HepG2 (cell line): ENCODE data around the gene SV2B. TPM values are rescaled to one million over a fixed set of nuclear protein-coding genes. Genes with fewer than 3 reads are reported as not detected.

ENCODE experiments used
- ATAC-seq: fragments of 200-7000 bp; cut with Tn5 transposase; 3 replicates; pipeline ENCODE4 v1.9.1; 2020; ENCODE audit warnings: mild to moderate bottlenecking, moderate library complexity
- BruUV-seq: library from RNA; stranded (reverse); fragments of 400-500 nt; replicated peaks from 2 replicates; lab custom pipeline; 2021; lab: Mats Ljungman, UMichigan
- CTCF ChIA-PET: fragments of 300-600 bp; formaldehyde crosslinking; extraction: SDS; loops from one replicate; lab custom pipeline; 2021; ENCODE audit warnings: low total read pairs, inconsistent platforms, low intra/inter-chr PET ratio; lab: Yijun Ruan, JAX
- POLR2A ChIA-PET: fragments of 350-600 bp; sonication (Branson Sonifier 250); formaldehyde crosslinking; loops from one replicate; lab custom pipeline; 2020; ENCODE audit warnings: antibody characterized with exemption, inconsistent platforms; lab: Yijun Ruan, JAX
- DNase-seq: peaks from one replicate; pipeline ENCODE4 v3.0.0-alpha.2; 2015; ENCODE audit warnings: low spot score
- FAIRE-seq: peaks from 3 replicates; lab custom pipeline; 2011; peaks lifted over from hg19 to GRCh38; lab: Jason Lieb, UNC
- H2AFZ ChIP-seq: one replicate; pipeline ENCODE4 v1.6.1; 2011; ENCODE audit warnings: low read length, inconsistent platforms
- H3K27ac ChIP-seq: fragments of 300-600 bp; 3 replicates; pipeline ENCODE4 v1.8.0; 2011; ENCODE audit warnings: mixed run types, mild to moderate bottlenecking, mixed read lengths, low read length, inconsistent platforms; ENCODE audit not compliant: insufficient read depth; ENCODE audit errors: extremely low read length
- H3K27me3 ChIP-seq, 2 experiments: fragments of 200-600 bp in 1 of 2; 2 replicates in 1 of 2; 3 replicates in 1 of 2; pipeline versions ENCODE4 v1.6.0 to v1.8.0; 2011; ENCODE audit warnings: low read length in 2 of 2, mild to moderate bottlenecking in 2 of 2, moderate library complexity in 2 of 2, inconsistent platforms in 1 of 2; ENCODE audit not compliant: insufficient read depth in 2 of 2, control insufficient read depth in 1 of 2
- H3K36me3 ChIP-seq, 2 experiments: fragments of 200-600 bp in 1 of 2; replicated peaks in 1 of 2; 2 replicates in 1 of 2; 3 replicates in 1 of 2; pipeline versions ENCODE4 v1.5.1 to v1.8.0; 2011; ENCODE audit warnings: low read length in 2 of 2, inconsistent platforms in 1 of 2; ENCODE audit not compliant: insufficient read depth in 2 of 2, control insufficient read depth in 1 of 2
- H3K4me1 ChIP-seq: 2 replicates; pipeline ENCODE4 v1.5.1; 2012; ENCODE audit warnings: low read length, inconsistent platforms; ENCODE audit not compliant: insufficient read depth
- H3K4me2 ChIP-seq: 2 replicates; pipeline ENCODE4 v1.6.0; 2011; ENCODE audit warnings: low read depth, low read length, inconsistent platforms
- H3K4me3 ChIP-seq, 3 experiments: fragments of 200-600 bp in 1 of 3; sonication (generic), shearing (Covaris generic) in 1 of 3; replicated peaks in 1 of 3; 2 replicates each; pipeline ENCODE4 v1.5.1; 2011 to 2016; ENCODE audit warnings: low read length in 3 of 3, inconsistent platforms in 2 of 3, low read depth in 2 of 3, mild to moderate bottlenecking in 2 of 3, control low read depth in 1 of 3, mixed read lengths in 1 of 3; ENCODE audit not compliant: insufficient read depth in 1 of 3
- H3K79me2 ChIP-seq: one replicate; pipeline ENCODE4 v1.6.1; 2011; ENCODE audit warnings: low read length, inconsistent platforms; ENCODE audit not compliant: insufficient read depth
- H3K9ac ChIP-seq: 2 replicates; pipeline ENCODE4 v1.6.0; 2011; ENCODE audit warnings: mild to moderate bottlenecking, low read depth, low read length, inconsistent platforms; ENCODE audit not compliant: insufficient read depth
- H3K9me3 ChIP-seq: 2 replicates; pipeline ENCODE4 v1.5.1; 2012; ENCODE audit warnings: mild to moderate bottlenecking, low read length
- H4K20me1 ChIP-seq: 2 replicates; pipeline ENCODE4 v1.6.0; 2011; ENCODE audit warnings: inconsistent platforms, mild to moderate bottlenecking, low read length, moderate library complexity; ENCODE audit not compliant: insufficient read depth
- HDAC1 ChIP-seq: sonication (generic); formaldehyde crosslinking; IDR thresholded peaks from 2 replicates; pipeline ENCODE4 v1.5.1; 2020; ENCODE audit warnings: mild to moderate bottlenecking, missing genetic modification reagents
- HDAC6 ChIP-seq: fragments of 200-600 bp; sonication (generic); IDR thresholded peaks from 2 replicates; pipeline ENCODE4 v1.7.0; 2017; ENCODE audit warnings: mild to moderate bottlenecking, antibody characterized with exemption, low read length, low read depth
- IKZF1 ChIP-seq: fragments of 450-650 bp; IDR thresholded peaks from 2 replicates; pipeline ENCODE4 v1.7.1; 2016
- MAFF ChIP-seq: IDR thresholded peaks from 2 replicates; pipeline ENCODE4 v1.6.1; 2011; ENCODE audit warnings: low read depth, low read length, improper control_type of control experiment
- MAFK ChIP-seq, 2 experiments: IDR thresholded peaks in 1 of 2; conservative IDR thresholded peaks in 1 of 2; 2 replicates each; pipeline ENCODE4 v1.6.1; 2011; ENCODE audit warnings: improper control_type of control experiment in 2 of 2, low read length in 2 of 2
- NKX3-1 ChIP-seq: sonication (generic); formaldehyde crosslinking; IDR thresholded peaks from 2 replicates; pipeline ENCODE4 v1.5.0; 2020; ENCODE audit warnings: missing genetic modification reagents
- ZFP1 ChIP-seq: IDR thresholded peaks from 2 replicates; pipeline ENCODE4 v1.6.1; 2016
- ZNF792 ChIP-seq: IDR thresholded peaks from 2 replicates; pipeline ENCODE4 v1.6.1; 2016
- WGBS: methylation state at CpG from one replicate; pipeline ENCODE4 v1.1.6; 2017; ENCODE audit warnings: low lambda C conversion rate; 5-methylcytosine and 5-hydroxymethylcytosine counted together
- in situ Hi-C: cut with HindIII; loops from 2 replicates; pipeline ENCODE4 v1.10.0; 2017; ENCODE audit warnings: low pct_unique_long_range_greater_than_20kb; ENCODE audit not compliant: extremely low pct_ligation_motif_present
- intact Hi-C: fragments of 100-400 bp; cut with micrococcal nuclease; formaldehyde crosslinking; loops from one replicate; pipeline ENCODE4 v1.10.0; 2022; ENCODE audit not compliant: unreplicated experiment
- polyA plus RNA-seq, 8 experiments: library from polyadenylated mRNA; depleted of rRNA in 3 of 8; stranded (reverse) in 7 of 8; unstranded in 1 of 8; fragments of >200 nt; fragmentation: Illumina TruSeq in 4 of 8; extraction: Trizol in 4 of 8; gene quantifications; 2 replicates each; pipeline versions ENCODE4 v1.2.1 to v1.2.3, GENCODE V29; 2011 to 2016; ENCODE audit warnings: low read depth in 4 of 8, missing spikeins in 1 of 8, mixed read lengths in 1 of 8; ENCODE audit not compliant: insufficient read depth in 1 of 8
- total RNA-seq, 5 experiments: library from RNA; depleted of rRNA; stranded (reverse); fragments of >200 nt; fragmentation: Illumina TruSeq; extraction: Trizol; gene quantifications; 2 replicates each; pipeline ENCODE4 v1.2.3, GENCODE V29; 2016; ENCODE audit warnings: low read depth in 1 of 5
- TF ChIP-seq, protein P1 (sequence below): IDR thresholded peaks from 2 replicates; pipeline ENCODE4 v1.6.1; 2012; ENCODE audit warnings: low read depth, low read length, improper control_type of control experiment
- TF ChIP-seq, protein P2 (sequence below): sonication (generic); formaldehyde crosslinking; IDR thresholded peaks from 2 replicates; pipeline ENCODE4 v1.8.1; 2023; ENCODE audit warnings: mild to moderate bottlenecking, inconsistent platforms, moderate library complexity, missing genetic modification reagents, borderline replicate concordance
- TF ChIP-seq, protein P3 (sequence below): sonication (generic); formaldehyde crosslinking; IDR thresholded peaks from 2 replicates; pipeline ENCODE4 v1.4.0; 2020; ENCODE audit warnings: mild to moderate bottlenecking, missing genetic modification reagents

The SV2B gene
- total and polyA plus RNA-seq, 2 of the 13 experiments (the other 11 are each of a cell fraction or from before 2014, with no cell fraction given), result not detected

DNA sequence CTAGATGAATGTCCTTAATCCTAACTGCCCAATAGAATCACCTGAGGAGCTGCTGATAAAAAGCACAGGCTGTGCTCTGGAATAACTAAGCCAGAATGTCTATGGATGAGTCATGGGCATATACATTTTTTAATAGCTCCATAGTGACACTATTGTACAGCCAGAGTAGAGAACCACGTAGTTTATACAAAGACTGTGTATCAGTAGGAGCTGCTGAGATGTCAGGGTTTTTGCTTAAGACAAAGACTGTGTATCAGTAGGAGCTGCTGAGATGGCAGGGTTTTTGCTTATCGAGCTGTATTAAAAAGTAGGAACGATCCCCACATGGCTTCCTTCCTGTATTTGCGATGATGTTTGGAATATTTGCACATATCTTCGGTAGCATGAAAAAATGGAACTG is 137.4 kb downstream of the SV2B start (continued):
- no peak for TF ChIP-seq HDAC1
- no peak for TF ChIP-seq ZFP1 (CRISPR knock-in tag)
- TF ChIP-seq ZNF792, result no peak
- TF ChIP-seq, protein P1, sequence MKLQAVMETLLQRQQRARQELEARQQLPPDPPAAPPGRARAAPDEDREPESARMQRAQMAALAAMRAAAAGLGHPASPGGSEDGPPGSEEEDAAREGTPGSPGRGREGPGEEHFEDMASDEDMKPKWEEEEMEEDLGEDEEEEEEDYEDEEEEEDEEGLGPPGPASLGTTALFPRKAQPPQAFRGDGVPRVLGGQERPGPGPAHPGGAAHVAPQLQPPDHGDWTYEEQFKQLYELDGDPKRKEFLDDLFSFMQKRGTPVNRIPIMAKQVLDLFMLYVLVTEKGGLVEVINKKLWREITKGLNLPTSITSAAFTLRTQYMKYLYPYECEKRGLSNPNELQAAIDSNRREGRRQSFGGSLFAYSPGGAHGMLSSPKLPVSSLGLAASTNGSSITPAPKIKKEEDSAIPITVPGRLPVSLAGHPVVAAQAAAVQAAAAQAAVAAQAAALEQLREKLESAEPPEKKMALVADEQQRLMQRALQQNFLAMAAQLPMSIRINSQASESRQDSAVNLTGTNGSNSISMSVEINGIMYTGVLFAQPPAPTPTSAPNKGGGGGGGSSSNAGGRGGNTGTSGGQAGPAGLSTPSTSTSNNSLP, result no peak
- TF ChIP-seq HDAC6, result no peak
- TF ChIP-seq, protein P2, sequence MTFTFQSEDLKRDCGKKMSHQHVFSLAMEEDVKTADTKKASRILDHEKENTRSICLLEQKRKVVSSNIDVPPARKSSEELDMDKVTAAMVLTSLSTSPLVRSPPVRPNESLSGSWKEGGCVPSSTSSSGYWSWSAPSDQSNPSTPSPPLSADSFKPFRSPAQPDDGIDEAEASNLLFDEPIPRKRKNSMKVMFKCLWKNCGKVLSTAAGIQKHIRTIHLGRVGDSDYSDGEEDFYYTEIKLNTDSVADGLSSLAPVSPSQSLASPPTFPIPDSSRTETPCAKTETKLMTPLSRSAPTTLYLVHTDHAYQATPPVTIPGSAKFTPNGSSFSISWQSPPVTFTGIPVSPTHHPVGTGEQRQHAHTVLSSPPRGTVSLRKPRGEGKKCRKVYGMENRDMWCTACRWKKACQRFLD, result no peak
- TF ChIP-seq IKZF1, result no peak
- TF ChIP-seq NKX3-1 (CRISPR knock-in tag), result no peak
- TF ChIP-seq, all 625 proteins: peak for 0

DNA sequence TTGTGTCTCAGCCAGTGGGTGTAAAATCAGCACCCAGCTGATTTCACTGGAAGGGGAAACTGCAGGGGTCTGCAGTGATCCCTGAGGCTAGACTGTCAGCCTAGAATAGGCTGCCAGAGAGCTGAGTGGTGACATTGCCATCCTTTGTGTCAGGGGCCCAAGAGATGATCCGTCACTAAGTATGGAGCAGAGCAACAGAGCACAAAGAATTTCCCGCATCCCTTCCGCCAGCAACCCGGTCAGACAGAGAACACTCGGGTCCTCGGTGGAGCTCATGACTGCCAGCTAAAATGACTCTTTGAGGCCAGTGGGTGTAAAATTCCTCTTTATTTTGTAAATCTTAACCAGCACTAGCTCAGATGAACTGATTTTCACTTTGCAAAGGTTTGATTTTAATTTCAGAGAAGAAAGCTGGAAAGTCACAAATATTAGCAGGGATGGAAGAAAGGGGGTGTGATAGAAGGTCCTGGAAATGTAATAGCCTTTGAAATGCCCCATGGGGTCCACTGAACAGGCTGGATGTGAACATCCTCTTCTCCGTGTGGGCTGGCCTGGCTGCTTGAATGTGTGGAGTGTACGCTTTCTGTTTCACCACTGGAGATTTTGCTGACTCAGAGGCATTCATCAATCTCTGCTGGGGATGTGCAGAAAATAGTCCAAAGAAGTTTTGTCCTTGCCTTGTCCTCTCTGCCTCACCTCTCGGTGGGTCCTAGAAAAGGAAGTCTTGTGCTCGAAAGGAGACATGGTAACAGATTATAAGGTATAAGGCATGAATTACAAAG is 138.8 kb downstream of the SV2B start:
- Histone ChIP-seq H3K27me3 (no peaks in the 10 kb centered on the region; a peak in 2 of 5 replicates), H3K4me1 (no peaks in the 10 kb centered on the region), H3K9ac (no peak overlapping the region), H3K27ac (no peak overlapping the region), H2AFZ (no peak overlapping the region), H4K20me1 (no peaks in the 10 kb centered on the region), H3K36me3 (no peaks in the 10 kb centered on the region), H3K9me3 (no peaks in the 10 kb centered on the region), H3K4me3 (no peak overlapping the region), H3K79me2 (no peaks in the 10 kb centered on the region), H3K4me2 (no peak overlapping the region)
- intact Hi-C loops, result no loop called here
- DNase-seq, result no peak
- ChIA-PET CTCF (no interaction called here), POLR2A (no interaction called here)
- in situ Hi-C loops, result no loop called here
- no TSS peak for BruUV-seq
- WGBS, result 30% methylated on average over 9 of the region's 10 CpGs
- TF ChIP-seq MAFK (conservative IDR thresholded peaks at IDR 0.05 in 1 of 2, IDR thresholded peaks at IDR 0.05 in 1 of 2; ENCODE audit: low read length in 2 of 2) (peak; percentile 81 to 86), MAFF (peak; percentile 80)
- TF ChIP-seq, protein P3, sequence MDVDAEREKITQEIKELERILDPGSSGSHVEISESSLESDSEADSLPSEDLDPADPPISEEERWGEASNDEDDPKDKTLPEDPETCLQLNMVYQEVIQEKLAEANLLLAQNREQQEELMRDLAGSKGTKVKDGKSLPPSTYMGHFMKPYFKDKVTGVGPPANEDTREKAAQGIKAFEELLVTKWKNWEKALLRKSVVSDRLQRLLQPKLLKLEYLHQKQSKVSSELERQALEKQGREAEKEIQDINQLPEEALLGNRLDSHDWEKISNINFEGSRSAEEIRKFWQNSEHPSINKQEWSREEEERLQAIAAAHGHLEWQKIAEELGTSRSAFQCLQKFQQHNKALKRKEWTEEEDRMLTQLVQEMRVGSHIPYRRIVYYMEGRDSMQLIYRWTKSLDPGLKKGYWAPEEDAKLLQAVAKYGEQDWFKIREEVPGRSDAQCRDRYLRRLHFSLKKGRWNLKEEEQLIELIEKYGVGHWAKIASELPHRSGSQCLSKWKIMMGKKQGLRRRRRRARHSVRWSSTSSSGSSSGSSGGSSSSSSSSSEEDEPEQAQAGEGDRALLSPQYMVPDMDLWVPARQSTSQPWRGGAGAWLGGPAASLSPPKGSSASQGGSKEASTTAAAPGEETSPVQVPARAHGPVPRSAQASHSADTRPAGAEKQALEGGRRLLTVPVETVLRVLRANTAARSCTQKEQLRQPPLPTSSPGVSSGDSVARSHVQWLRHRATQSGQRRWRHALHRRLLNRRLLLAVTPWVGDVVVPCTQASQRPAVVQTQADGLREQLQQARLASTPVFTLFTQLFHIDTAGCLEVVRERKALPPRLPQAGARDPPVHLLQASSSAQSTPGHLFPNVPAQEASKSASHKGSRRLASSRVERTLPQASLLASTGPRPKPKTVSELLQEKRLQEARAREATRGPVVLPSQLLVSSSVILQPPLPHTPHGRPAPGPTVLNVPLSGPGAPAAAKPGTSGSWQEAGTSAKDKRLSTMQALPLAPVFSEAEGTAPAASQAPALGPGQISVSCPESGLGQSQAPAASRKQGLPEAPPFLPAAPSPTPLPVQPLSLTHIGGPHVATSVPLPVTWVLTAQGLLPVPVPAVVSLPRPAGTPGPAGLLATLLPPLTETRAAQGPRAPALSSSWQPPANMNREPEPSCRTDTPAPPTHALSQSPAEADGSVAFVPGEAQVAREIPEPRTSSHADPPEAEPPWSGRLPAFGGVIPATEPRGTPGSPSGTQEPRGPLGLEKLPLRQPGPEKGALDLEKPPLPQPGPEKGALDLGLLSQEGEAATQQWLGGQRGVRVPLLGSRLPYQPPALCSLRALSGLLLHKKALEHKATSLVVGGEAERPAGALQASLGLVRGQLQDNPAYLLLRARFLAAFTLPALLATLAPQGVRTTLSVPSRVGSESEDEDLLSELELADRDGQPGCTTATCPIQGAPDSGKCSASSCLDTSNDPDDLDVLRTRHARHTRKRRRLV (CRISPR knock-in tag), result no peak
- TF ChIP-seq, all 625 proteins: peak for 2
- ATAC-seq (no peak), FAIRE-seq (no peak)
